ENCODE data around the gene HERC5.

HERC5 gene

DNA sequence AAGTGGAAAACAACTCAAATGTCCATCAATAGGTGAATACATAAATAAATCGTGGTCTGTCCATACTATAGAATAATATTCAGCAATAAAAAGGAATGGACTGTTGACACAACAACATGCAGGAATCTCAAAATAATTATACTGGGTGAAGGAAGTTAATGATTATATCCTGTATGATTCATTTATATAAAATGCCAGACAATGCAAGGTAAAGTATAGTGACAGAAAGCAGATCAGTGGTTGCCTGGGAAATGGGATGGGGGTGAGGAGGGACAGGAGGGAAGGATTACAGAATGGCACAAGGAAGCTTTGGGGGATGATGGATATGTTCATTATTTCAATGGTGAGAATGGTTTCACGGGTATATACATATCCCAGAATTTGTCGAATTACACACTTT is 54.3 kb downstream of the HERC5 start:
- no peaks in the 10 kb centered on the region for H3K36me3 ChIP-seq
- no peak for DNase-seq
- no peaks in the 10 kb centered on the region for H3K27me3 ChIP-seq
- H3K4me3 ChIP-seq, result no peak overlapping the region
- TF ChIP-seq, protein P1, sequence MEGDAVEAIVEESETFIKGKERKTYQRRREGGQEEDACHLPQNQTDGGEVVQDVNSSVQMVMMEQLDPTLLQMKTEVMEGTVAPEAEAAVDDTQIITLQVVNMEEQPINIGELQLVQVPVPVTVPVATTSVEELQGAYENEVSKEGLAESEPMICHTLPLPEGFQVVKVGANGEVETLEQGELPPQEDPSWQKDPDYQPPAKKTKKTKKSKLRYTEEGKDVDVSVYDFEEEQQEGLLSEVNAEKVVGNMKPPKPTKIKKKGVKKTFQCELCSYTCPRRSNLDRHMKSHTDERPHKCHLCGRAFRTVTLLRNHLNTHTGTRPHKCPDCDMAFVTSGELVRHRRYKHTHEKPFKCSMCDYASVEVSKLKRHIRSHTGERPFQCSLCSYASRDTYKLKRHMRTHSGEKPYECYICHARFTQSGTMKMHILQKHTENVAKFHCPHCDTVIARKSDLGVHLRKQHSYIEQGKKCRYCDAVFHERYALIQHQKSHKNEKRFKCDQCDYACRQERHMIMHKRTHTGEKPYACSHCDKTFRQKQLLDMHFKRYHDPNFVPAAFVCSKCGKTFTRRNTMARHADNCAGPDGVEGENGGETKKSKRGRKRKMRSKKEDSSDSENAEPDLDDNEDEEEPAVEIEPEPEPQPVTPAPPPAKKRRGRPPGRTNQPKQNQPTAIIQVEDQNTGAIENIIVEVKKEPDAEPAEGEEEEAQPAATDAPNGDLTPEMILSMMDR (IDR thresholded peaks at IDR 0.05), result no peak
- H3K4me1 ChIP-seq, result peaks cover 0 to 3% (median 1%) of the 10 kb centered on the region in 4 donors
- intact Hi-C loops (cut with DNase I; ENCODE audit: low total_unique reads), result loop anchor here (10.0 kb wide), 1 partner anchor 56 kb away; the partner anchor contains the start of gene HERC5
- no peaks in the 10 kb centered on the region for H3K9me3 ChIP-seq
- H3K27ac ChIP-seq, result no peak overlapping the region

DNA sequence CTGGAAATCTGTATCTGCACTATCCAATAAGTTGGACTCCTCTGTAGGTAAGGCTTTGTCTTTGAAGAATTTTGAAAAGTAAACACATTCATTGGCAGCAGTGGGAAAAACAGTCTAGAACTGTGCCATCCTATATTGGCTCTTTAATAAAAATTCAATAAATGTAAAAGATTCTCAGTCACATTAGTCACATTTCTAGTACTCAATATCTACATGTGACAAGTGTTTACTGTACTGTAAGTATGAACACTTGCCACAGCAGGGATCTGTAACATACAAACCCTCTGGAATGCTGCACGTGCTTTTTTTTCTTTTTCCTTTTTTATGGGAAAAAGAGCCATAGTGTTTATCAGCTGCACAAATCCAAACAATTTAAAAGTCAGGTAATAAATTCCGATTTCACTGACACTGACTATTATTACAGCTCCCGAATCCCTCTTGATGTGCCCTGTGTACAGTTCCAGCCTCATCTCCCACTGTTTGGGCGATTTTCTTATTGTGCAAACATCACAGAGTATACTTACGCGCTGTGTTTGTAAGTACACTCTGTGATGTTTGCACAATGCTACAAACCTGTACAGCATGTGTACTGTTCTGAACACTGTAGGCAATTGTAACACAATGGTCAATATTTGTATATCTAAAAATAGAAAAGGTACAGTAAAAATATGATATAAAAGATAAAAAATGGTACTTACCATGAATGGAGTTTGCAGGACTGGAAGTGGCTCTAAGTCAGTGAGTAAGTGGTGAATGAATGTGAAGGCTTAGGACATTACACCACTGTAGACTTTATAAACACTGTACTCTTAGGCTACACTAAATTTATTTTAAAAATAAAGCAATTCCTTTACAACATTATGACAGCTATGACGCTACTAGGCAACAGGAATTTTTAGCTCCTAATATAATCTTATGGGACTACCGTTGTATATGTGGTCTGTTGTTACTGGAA is 57.9 kb downstream of the HERC5 start:
- Histone ChIP-seq H3K9me3 (no peaks in the 10 kb centered on the region), H3K4me1 (peaks cover 0 to 3% (median 1%) of the 10 kb centered on the region in 4 donors), H3K4me3 (no peak overlapping the region), H3K36me3 (peaks cover 0 to 7% (median 0%) of the 10 kb centered on the region in 3 donors), H3K27me3 (no peaks in the 10 kb centered on the region), H3K27ac (no peak overlapping the region)
- TF ChIP-seq, protein P1 (IDR thresholded peaks at IDR 0.05), result no peak
- intact Hi-C loops (cut with DNase I; ENCODE audit: low total_unique reads), result loop anchor here (5.0 to 10.0 kb wide), 3 partner anchors 60 to 298 kb away; partner anchors contain the start of gene HERC5
- no peak for DNase-seq

DNA sequence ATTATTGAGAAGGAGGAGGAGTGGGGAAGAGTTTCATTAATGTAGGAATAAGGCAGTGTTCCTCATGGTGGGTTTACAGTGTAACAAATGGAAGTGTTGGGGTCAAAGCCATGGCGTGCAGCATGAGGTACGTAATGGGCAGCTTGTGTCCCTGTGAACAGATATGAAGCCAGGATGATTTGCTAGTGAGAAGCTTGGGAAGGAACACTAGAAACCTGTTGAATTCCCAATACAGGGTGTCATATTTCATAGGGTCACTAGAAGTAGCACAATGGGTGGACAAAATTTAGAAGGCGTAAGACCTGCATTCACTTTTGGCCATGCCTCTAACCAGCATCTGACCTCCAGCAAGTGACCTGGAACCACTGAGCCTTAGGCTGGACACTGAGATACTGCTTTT is 59.8 kb downstream of the HERC5 start:
- TF ChIP-seq, protein P1 (IDR thresholded peaks at IDR 0.05), result no peak

DNA sequence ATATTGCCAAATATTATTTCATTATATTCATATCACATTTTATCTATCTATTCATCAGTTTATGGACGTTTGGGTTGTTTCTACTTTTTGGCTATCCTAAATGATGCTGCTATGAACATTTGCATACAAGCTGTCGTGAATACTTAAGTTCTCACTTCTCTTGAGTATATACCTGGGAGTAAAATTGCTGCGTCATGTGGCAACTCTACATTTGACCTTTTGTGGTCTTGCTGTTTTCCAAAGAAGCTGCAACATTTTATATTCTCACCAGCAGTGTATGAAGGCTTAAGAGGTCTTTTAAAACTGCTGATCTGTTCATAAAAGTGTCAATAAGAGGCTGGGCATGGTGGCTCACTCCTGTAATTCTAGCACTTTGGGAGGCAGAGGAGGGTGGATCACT is 60.9 kb downstream of the HERC5 start:
- H3K27ac ChIP-seq, result no peak overlapping the region

More for the DNA sequence above, 59.8 kb downstream of the HERC5 start:
- no peaks in the 10 kb centered on the region for H3K9me3 ChIP-seq
- intact Hi-C loops (cut with DNase I; ENCODE audit: low total_unique reads), result loop anchor here (5.0 to 10.0 kb wide), 3 partner anchors 62 to 299 kb away; partner anchors contain the start of gene HERC5
- H3K36me3 ChIP-seq, result peaks cover 0 to 18% (median 8%) of the 10 kb centered on the region in 3 donors
- H3K27me3 ChIP-seq, result no peaks in the 10 kb centered on the region
- H3K4me3 ChIP-seq, result no peak overlapping the region
- DNase-seq, result no peak
- peaks cover 0 to 9% (median 1%) of the 10 kb centered on the region in 4 donors for H3K4me1 ChIP-seq
- no peak overlapping the region for H3K27ac ChIP-seq

GRCh38 chr4:88518911-88519310 is 62.0 kb downstream of the HERC5 start:
- intact Hi-C loops (cut with DNase I; ENCODE audit: low total_unique reads), result loop anchor here (5.0 to 10.0 kb wide), 3 partner anchors 64 to 302 kb away; partner anchors contain the start of gene HERC5
- Histone ChIP-seq H3K9me3 (no peaks in the 10 kb centered on the region), H3K4me1 (peaks cover 0 to 19% (median 8%) of the 10 kb centered on the region in 4 donors), H3K27me3 (no peaks in the 10 kb centered on the region), H3K4me3 (no peak overlapping the region), H3K36me3 (peaks cover 0 to 18% (median 8%) of the 10 kb centered on the region in 3 donors), H3K27ac (no peak overlapping the region)
- no peak for DNase-seq
- TF ChIP-seq, protein P1 (IDR thresholded peaks at IDR 0.05), result no peak

More for the DNA sequence above, 60.9 kb downstream of the HERC5 start:
- no peak for DNase-seq
- Histone ChIP-seq H3K4me3 (no peak overlapping the region), H3K27me3 (no peaks in the 10 kb centered on the region), H3K9me3 (no peaks in the 10 kb centered on the region), H3K4me1 (peaks cover 0 to 18% (median 8%) of the 10 kb centered on the region in 4 donors), H3K36me3 (peaks cover 0 to 18% (median 8%) of the 10 kb centered on the region in 3 donors)
- intact Hi-C loops (cut with DNase I; ENCODE audit: low total_unique reads), result loop anchor here (5.0 to 10.0 kb wide), 3 partner anchors 63 to 301 kb away; partner anchors contain the start of gene HERC5
- TF ChIP-seq, protein P1 (IDR thresholded peaks at IDR 0.05), result no peak

Data from tibial artery (tissue), 4 donors.